Neural cell (in vitro differentiated cells): ENCODE data around the gene SLC27A2. TPM values are rescaled to one million over a fixed set of nuclear protein-coding genes. Genes with fewer than 3 reads are reported as not detected.

ENCODE experiments used
- H2AFZ ChIP-seq: fragments of 200-600, 300-800 bp; sonication (generic), shearing (Covaris generic); 2 replicates; pipeline ENCODE4 v1.6.0; 2014; ENCODE audit warnings: low read depth, mild to moderate bottlenecking, antibody characterized with exemption, low read length, moderate library complexity
- H3F3A ChIP-seq: fragments of 200-600 bp; shearing (Covaris generic); 2 replicates; pipeline ENCODE4 v1.6.1; 2016; ENCODE audit warnings: mild to moderate bottlenecking, moderate library complexity, mixed read lengths, antibody characterized with exemption, low read length; ENCODE audit not compliant: insufficient read depth, poor library complexity, severe bottlenecking
- H3K27ac ChIP-seq: fragments of 200-600, 300-800 bp; sonication (generic), shearing (Covaris generic); 2 replicates; pipeline ENCODE4 v1.5.1; 2014; ENCODE audit warnings: mild to moderate bottlenecking, low read length, moderate library complexity
- H3K27me3 ChIP-seq: fragments of 300-800, 200-600 bp; sonication (generic), shearing (Covaris generic); 2 replicates; pipeline ENCODE4 v1.6.0; 2014; ENCODE audit warnings: mild to moderate bottlenecking, low read depth, low read length, moderate library complexity; ENCODE audit not compliant: insufficient read depth
- H3K36me3 ChIP-seq: fragments of 300-800, 200-600 bp; sonication (generic), shearing (Covaris generic); 2 replicates; pipeline ENCODE4 v1.5.1; 2014; ENCODE audit warnings: mild to moderate bottlenecking, antibody characterized with exemption, low read length, moderate library complexity; ENCODE audit not compliant: insufficient read depth
- H3K4me2 ChIP-seq: fragments of 300-800, 200-600 bp; sonication (generic), shearing (Covaris generic); 2 replicates; pipeline ENCODE4 v1.6.0; 2014; ENCODE audit warnings: mild to moderate bottlenecking, low read length
- H3K4me3 ChIP-seq: fragments of 300-800, 200-600 bp; sonication (generic), shearing (Covaris generic); 2 replicates; pipeline ENCODE4 v1.5.1; 2014; ENCODE audit warnings: mild to moderate bottlenecking, low read length, moderate library complexity
- H3K79me2 ChIP-seq: fragments of 200-600 bp; shearing (Covaris generic); replicated peaks from 2 replicates; pipeline ENCODE4 v1.6.0; 2014; ENCODE audit warnings: mild to moderate bottlenecking, low read length, moderate library complexity; ENCODE audit not compliant: insufficient read depth
- H3K9ac ChIP-seq: fragments of 300-800, 200-600 bp; sonication (generic), shearing (Covaris generic); 2 replicates; pipeline ENCODE4 v1.6.1; 2016; ENCODE audit warnings: mild to moderate bottlenecking, low read length, mixed read lengths
- H3K9me2 ChIP-seq: fragments of 200-600 bp; shearing (Covaris generic); 2 replicates; pipeline ENCODE4 v1.6.1; 2016; ENCODE audit warnings: mild to moderate bottlenecking, low read length, mixed read lengths; ENCODE audit not compliant: insufficient read depth
- H3K9me3 ChIP-seq: fragments of 200-600, 300-800 bp; sonication (generic), shearing (Covaris generic); 2 replicates; pipeline ENCODE4 v1.6.1; 2016; ENCODE audit warnings: mild to moderate bottlenecking, mixed run types, low read length, moderate library complexity, mixed read lengths
- H4K20me1 ChIP-seq: fragments of 200-600 bp; shearing (Covaris generic); 2 replicates; pipeline ENCODE4 v1.6.1; 2016; ENCODE audit warnings: mild to moderate bottlenecking, mixed run types; ENCODE audit not compliant: insufficient read depth
- EP300 ChIP-seq: fragments of 450-650 bp; conservative IDR thresholded peaks from 2 replicates; pipeline ENCODE4 v1.6.1; 2014; ENCODE audit warnings: antibody characterized with exemption, mild to moderate bottlenecking, moderate library complexity; ENCODE audit not compliant: poor library complexity, severe bottlenecking
- EZH2 ChIP-seq: fragments of 200-600, 300-800 bp; shearing (Covaris generic), sonication (generic); IDR thresholded peaks from 2 replicates; pipeline ENCODE4 v1.6.1; 2014; ENCODE audit warnings: antibody characterized with exemption, low read length, borderline replicate concordance, mild to moderate bottlenecking; ENCODE audit not compliant: insufficient read depth, poor library complexity, severe bottlenecking
- MXI1 ChIP-seq: fragments of 450-650 bp; conservative IDR thresholded peaks from 2 replicates; pipeline ENCODE4 v1.6.1; 2014; ENCODE audit warnings: antibody characterized with exemption, mild to moderate bottlenecking; ENCODE audit not compliant: poor library complexity, severe bottlenecking
- POLR2AphosphoS5 ChIP-seq: IDR thresholded peaks from 2 replicates; pipeline ENCODE4 v1.6.1; 2012
- RAD21 ChIP-seq: fragments of 450-650 bp; conservative IDR thresholded peaks from 2 replicates; pipeline ENCODE4 v1.6.1; 2014; ENCODE audit warnings: antibody characterized with exemption, mild to moderate bottlenecking, moderate library complexity
- SMC3 ChIP-seq: fragments of 450-650 bp; conservative IDR thresholded peaks from 2 replicates; pipeline ENCODE4 v1.6.1; 2014; ENCODE audit warnings: antibody characterized with exemption, mild to moderate bottlenecking, moderate library complexity; ENCODE audit not compliant: poor library complexity
- TAF1 ChIP-seq: IDR thresholded peaks from 2 replicates; pipeline ENCODE4 v1.6.1; 2012; ENCODE audit warnings: low read depth
- polyA plus RNA-seq: library from polyadenylated mRNA; depleted of rRNA; stranded (reverse); fragments of >200 nt; gene quantifications from 2 replicates; pipeline ENCODE4 v1.2.3, GENCODE V29; 2014
- TF ChIP-seq, protein P1 (sequence below): IDR thresholded peaks from 2 replicates; pipeline ENCODE4 v1.6.1; 2012; ENCODE audit warnings: borderline replicate concordance
- TF ChIP-seq, protein P2 (sequence below): fragments of 450-650 bp; IDR thresholded peaks from 2 replicates; pipeline ENCODE4 v1.5.1; 2014; ENCODE audit warnings: antibody characterized with exemption, mild to moderate bottlenecking, moderate library complexity; ENCODE audit not compliant: poor library complexity, severe bottlenecking

The SLC27A2 gene
- polyA plus RNA-seq, 1 donor from 2014 or later, result 3.5 TPM

DNA sequence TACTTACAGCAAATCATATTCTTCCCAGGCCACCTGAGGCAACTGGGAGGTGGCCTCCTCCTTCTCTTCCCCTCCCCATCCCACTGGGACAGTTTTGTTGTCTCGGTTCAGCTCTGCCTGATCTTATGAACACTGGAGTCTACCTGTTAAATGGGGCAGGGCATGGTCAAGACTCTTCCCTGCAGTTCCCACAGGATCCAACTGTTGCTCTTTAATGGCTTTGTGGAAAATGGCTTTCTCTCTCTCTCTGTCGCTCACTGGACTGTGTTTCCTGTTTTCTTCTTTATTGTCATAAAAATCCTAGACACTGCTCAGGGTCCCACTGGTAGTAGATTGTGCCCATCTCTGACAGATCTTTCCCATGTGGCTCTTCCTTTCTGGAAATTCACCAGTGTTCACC, 40.2 kb downstream of the SLC27A2 start:
- no peaks in the 10 kb centered on the region for H3K79me2 ChIP-seq
- no peaks in the 10 kb centered on the region for H3F3A ChIP-seq
- TF ChIP-seq, protein P1, sequence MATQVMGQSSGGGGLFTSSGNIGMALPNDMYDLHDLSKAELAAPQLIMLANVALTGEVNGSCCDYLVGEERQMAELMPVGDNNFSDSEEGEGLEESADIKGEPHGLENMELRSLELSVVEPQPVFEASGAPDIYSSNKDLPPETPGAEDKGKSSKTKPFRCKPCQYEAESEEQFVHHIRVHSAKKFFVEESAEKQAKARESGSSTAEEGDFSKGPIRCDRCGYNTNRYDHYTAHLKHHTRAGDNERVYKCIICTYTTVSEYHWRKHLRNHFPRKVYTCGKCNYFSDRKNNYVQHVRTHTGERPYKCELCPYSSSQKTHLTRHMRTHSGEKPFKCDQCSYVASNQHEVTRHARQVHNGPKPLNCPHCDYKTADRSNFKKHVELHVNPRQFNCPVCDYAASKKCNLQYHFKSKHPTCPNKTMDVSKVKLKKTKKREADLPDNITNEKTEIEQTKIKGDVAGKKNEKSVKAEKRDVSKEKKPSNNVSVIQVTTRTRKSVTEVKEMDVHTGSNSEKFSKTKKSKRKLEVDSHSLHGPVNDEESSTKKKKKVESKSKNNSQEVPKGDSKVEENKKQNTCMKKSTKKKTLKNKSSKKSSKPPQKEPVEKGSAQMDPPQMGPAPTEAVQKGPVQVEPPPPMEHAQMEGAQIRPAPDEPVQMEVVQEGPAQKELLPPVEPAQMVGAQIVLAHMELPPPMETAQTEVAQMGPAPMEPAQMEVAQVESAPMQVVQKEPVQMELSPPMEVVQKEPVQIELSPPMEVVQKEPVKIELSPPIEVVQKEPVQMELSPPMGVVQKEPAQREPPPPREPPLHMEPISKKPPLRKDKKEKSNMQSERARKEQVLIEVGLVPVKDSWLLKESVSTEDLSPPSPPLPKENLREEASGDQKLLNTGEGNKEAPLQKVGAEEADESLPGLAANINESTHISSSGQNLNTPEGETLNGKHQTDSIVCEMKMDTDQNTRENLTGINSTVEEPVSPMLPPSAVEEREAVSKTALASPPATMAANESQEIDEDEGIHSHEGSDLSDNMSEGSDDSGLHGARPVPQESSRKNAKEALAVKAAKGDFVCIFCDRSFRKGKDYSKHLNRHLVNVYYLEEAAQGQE, result no peak
- no peak for TF ChIP-seq TAF1
- H3K4me3 ChIP-seq, result no peak overlapping the region
- no peaks in the 10 kb centered on the region for H4K20me1 ChIP-seq
- no peaks in the 10 kb centered on the region for H3K9me2 ChIP-seq
- H3K27me3 ChIP-seq, result no peaks in the 10 kb centered on the region
- H3K27ac ChIP-seq, result no peak overlapping the region
- H3K9ac ChIP-seq, result no peak overlapping the region
- no peaks in the 10 kb centered on the region for H3K36me3 ChIP-seq
- no peaks in the 10 kb centered on the region for H3K9me3 ChIP-seq
- no peak overlapping the region for H3K4me2 ChIP-seq
- no peak overlapping the region for H2AFZ ChIP-seq

- H3K79me2 ChIP-seq, result no peaks in the 10 kb centered on the region
- no peak overlapping the region for H2AFZ ChIP-seq
- no peaks in the 10 kb centered on the region for H3K36me3 ChIP-seq
- H3K9me2 ChIP-seq, result no peaks in the 10 kb centered on the region
- H3K27me3 ChIP-seq, result no peaks in the 10 kb centered on the region
- H3K9ac ChIP-seq, result no peak overlapping the region
- TF ChIP-seq EZH2 (no peak), MXI1 (no peak), POLR2AphosphoS5 (no peak), TAF1 (no peak), RAD21 (no peak), SMC3 (no peak), EP300 (no peak)
- TF ChIP-seq, protein P1, result no peak
- TF ChIP-seq, protein P2, sequence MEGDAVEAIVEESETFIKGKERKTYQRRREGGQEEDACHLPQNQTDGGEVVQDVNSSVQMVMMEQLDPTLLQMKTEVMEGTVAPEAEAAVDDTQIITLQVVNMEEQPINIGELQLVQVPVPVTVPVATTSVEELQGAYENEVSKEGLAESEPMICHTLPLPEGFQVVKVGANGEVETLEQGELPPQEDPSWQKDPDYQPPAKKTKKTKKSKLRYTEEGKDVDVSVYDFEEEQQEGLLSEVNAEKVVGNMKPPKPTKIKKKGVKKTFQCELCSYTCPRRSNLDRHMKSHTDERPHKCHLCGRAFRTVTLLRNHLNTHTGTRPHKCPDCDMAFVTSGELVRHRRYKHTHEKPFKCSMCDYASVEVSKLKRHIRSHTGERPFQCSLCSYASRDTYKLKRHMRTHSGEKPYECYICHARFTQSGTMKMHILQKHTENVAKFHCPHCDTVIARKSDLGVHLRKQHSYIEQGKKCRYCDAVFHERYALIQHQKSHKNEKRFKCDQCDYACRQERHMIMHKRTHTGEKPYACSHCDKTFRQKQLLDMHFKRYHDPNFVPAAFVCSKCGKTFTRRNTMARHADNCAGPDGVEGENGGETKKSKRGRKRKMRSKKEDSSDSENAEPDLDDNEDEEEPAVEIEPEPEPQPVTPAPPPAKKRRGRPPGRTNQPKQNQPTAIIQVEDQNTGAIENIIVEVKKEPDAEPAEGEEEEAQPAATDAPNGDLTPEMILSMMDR, result no peak
- H3K4me3 ChIP-seq, result no peak overlapping the region
- H3K9me3 ChIP-seq, result no peaks in the 10 kb centered on the region
- H3F3A ChIP-seq, result no peaks in the 10 kb centered on the region
- H3K27ac ChIP-seq, result no peak overlapping the region
- no peaks in the 10 kb centered on the region for H4K20me1 ChIP-seq
- no peak overlapping the region for H3K4me2 ChIP-seq
Measured at GRCh38 chr15:50224606-50225005, 42.6 kb downstream of the SLC27A2 start.
